Stimulated activated CD4-positive, alpha-beta T cell treated with anti-CD3 and anti-CD28 coated beads, Interleukin-12 subunit alpha, Interleukin-12 subunit beta, amount 100 ng/mL, for 48 hours (primary cell): ENCODE results near the gene SLC8A3.

Source experiments
- DNase-seq, 3 donors: peaks; one replicate each; pipeline ENCODE4 v3.0.0-alpha.2; 2020; ENCODE audit warnings: low read depth in 2 of 3, low spot score in 1 of 3

Gene SLC8A3

DNA sequence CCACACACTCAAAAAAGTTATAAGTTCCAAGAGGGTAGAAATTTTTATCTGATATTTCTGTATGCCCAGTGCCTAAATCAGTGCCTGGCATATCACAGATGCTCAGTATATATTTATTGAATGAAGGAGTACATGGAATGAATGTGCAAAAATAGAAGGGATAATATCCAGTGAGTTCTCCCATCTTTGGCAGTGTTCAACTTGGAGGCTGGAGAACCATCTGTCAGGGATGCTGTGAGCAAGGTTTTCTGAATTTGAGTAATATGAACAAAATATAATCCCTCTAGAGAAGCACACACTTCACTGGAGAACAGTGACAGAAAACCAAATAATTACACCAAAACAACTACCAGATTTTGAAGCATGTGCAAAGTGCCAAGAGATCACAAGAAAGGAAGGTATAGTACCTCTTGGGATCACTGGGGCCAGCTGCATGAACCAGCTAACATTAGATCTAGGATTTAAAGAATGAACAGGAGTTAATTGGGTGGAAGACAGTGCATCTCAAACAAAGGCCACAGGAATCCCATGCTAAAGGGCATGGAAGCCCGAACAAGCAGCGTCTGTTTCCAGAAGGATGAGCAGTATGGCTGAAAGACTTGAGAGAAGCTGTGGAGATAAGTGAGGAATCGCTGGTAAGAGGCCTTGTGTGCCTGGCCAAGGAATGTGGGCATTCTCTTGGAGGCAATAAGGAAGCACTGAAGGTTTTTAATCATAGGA is 11.5 kb downstream of the SLC8A3 start:
- no peak for DNase-seq

DNA sequence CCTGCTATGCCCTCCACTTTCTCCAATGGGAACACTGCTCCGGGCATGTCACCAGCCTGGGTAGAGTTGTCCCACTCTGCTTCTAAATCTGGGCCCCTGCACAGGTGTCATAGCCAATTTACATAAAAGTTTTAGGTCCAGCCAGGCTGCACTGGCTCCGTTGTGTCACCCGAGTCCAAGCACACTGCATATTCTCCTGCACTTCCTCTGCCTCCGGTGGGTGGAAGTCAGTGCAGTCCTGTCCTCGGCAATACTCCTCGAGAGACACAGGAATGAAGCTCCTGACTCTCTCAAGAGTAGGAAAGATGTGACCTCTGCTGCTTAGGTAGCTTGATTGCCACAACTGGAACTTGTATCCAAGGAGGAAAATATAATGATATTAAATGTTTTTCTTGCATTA is 15.2 kb downstream of the SLC8A3 start:
- no peak for DNase-seq

DNA sequence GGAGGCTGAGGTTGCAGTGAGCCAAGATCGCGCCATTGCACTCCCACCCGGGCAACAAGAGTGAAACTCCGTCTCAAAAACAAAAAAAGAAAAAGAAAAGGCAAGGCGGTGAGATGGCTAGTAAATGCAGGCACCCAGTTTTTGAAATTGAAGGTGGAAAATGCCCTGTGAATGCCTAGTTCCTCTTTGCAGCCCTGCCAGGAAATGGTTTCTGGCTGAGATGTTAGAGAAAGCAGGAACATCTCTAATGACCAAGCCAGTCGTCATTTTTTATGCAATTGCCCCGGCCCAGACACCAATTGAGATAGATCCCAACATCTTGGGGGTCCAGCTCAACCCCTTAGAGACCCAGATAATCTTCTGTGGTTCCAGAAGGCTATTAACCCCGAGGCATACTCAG is 17.0 kb downstream of the SLC8A3 start:
- DNase-seq, result no peak

GRCh38 chr14:70170976-70171375 is 17.8 kb downstream of the SLC8A3 start:
- no peak for DNase-seq

DNA sequence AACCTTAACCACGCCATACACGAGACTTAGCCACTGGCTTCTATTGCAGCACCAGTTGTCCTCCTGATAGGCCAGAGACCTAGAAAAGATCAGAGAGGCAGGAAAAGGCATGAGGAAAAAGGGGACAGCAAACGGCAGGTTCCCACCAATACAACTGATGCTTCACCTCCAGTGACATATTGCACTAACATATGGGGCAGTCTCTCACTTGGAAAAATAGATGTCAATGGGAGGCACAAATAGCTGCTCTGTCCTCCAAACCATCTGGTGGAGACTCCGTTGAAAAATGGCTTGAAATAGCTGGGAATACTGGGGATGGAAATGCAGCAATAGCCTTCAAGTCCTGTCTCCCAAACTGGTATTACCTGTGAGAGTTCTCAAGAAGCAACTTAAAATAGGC is 20.3 kb downstream of the SLC8A3 start:
- no peak for DNase-seq

DNA sequence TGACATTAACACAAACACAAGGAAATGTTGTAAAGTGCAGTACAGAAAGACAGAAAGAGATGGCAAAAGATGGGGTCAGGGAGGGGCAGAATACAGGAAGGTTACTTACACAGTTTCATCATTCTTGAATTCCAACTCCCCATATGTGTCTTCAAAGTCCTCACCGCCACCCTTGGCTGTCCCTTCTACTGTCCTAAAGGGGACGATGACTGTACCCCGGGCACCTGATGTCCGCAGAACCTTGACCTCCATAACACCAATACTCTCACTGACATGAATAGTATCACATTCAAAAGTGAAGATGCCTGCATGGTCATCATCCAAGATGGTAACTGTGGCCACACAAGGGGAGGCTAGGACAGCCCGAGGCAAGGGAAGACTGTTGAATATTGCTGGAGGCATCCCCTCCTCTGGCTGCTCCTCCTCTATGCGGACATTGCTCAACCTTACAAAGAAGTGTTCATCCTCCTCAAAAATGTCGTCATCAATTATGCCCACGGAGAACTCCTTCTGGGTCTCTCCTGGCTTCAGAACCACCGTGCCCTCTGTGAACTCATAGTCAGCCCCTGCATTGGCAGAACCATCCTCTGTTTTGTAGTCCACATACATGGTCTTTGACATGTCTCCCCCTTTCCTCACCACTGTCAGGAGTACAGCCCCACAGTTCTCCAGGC is 22.1 kb downstream of the SLC8A3 start:
- DNase-seq, result no peak

GRCh38 chr14:70162358-70162757 is 26.4 kb downstream of the SLC8A3 start:
- DNase-seq, result no peak

DNA sequence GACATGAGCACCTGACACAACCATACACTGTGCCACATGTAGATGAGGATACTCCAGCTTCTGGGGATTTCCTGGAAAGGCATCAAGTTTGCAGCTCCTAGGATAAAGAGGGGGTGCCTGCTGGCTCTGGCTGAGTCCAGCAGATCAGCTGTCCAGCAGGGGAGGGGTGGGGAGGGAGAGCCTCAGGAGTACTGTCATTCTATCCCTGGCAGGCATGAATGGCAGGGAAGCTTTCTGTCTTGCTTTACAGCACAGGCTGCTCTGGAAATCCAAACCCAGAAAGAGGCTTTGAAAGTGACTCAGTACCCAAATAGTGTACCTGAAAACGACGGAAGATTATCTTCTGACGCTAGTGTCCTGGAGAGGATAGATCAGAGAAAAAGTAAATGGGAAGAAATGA is 32.2 kb downstream of the SLC8A3 start:
- DNase-seq, result no peak

DNA sequence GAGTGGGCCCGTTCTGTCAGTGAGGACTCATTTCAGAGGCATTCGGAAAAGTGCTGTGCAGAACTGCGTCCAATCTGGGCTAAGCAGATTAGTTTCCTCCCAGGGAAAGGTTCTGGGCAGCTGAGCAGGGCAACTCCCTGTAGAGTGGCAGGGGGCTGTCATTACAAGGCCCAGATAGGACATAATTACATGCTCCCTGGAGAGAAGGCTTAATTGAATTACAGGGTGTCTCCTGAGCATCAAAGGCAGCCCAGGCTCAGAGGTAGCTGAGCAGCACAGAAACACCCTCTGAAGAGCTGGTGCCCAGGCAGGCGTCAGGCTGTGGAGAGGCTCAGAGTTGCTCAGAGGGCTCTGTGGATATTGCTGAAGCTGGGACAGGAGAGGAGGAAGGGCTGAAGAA is 36.0 kb downstream of the SLC8A3 start:
- DNase-seq, result no peak

GRCh38 chr14:70152081-70152480 is 36.7 kb downstream of the SLC8A3 start:
- DNase-seq, result no peak

DNA sequence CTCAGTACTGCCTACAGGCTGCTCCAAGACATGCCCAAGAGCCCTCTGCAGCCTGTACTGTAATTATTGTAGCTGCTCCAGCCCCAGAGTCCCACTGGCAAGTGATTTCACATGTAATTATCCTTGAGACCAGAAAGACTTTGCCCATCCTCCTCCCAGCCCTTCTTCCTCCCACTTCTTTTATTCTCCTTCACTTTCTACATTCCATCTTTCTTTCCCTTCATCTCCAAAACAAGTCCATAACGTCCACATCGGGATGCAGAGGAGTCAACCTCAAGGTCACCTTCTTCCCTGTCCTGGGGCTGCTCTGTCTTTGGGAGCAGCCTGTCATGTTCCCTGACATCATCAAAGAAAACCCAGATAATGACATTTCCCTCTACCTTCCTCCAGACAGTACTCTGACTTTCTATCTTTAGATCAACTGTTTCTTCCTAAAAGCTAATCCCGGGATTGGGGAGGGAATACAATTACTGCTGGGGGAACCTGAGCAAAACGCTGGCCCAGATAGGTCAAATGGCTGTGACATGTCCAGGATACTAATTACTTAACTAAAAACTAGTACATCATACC is 39.1 kb downstream of the SLC8A3 start:
- DNase-seq, result no peak

DNA sequence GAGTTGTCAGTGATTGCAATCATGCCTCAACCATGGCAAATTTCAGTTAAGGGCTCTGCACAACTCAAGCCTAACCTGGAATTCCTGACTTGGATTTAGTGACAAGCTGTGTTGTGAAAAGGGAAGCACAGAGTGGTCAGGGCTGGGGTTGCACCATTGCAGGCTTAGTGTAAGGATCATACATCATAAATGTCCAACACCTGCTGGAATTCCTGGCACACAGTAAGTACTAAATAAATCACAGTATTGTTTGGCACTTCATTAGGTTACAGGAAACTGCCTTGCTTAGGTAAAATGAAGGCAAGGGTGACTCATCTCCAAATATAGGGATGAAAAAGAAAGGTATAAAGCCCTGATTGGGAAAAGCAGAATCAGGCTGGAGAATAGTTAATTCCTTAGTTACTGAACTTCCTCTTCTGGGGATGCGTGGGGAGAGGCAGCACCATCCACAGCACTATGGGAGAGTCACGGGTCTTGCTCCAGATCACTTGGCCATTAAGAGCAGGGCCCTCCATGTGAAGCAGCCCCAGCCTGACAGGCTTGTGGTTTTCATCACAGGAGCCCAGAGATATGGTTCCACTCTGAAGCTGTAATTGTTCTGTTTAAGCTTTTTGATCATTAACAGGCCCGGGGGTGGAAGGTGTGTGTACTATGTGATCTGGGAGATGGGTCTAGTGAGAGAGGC is 39.7 kb downstream of the SLC8A3 start:
- no peak for DNase-seq

GRCh38 chr14:70148351-70148750 is 40.4 kb downstream of the SLC8A3 start:
- DNase-seq, result no peak

DNA sequence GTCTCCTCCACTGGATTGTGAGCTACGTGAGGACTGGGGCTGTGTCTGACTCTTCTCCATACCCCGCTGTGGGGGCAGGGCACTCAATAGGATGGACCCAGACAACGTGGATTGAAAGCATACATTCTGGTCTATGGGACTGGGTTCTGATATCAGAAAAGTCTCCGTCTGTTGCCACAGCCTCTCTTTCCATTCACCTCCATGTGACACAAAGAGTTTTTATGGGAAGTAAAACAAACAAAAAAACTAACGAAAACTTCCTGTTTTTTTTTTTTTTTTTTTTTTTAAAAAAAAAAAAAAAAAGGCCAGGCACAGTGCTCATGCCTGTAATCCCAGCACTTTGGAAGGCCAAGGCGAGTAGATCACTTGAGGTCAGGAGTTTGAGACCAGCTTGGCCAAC is 44.7 kb downstream of the SLC8A3 start:
- DNase-seq, result no peak

- no peak for DNase-seq
Measured at GRCh38 chr14:70143306-70143705, 45.4 kb downstream of the SLC8A3 start.

- no peak for DNase-seq
Measured at GRCh38 chr14:70140614-70141013, 48.1 kb downstream of the SLC8A3 start.

GRCh38 chr14:70139384-70139783 is 49.4 kb downstream of the SLC8A3 start:
- no peak for DNase-seq

DNA sequence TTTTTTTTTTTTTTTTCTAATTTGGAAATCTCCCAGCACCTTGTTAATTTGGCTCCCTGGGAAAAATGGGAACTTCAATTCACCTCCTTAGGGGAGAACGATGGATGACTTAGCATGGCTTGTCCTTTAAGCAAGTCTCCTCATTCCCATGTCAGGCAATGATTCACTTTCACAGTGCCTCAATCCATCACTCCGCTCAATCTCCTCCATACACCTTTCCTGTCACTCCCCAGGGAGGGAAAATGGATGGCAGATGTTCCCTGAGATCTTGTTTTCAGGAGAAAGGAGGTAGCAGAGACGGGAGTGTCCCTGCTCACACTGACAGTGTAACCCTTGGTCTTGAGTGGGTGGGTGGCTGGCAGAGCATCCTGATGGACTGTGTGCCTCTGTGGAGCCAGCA is 51.0 kb downstream of the SLC8A3 start:
- DNase-seq, result no peak

GRCh38 chr14:70133461-70133860 is 55.3 kb downstream of the SLC8A3 start:
- DNase-seq, result no peak

- no peak for DNase-seq
Measured at GRCh38 chr14:70130482-70130881, 58.3 kb downstream of the SLC8A3 start.

- no peak for DNase-seq
Measured at GRCh38 chr14:70127186-70127585, 61.6 kb downstream of the SLC8A3 start.

DNA sequence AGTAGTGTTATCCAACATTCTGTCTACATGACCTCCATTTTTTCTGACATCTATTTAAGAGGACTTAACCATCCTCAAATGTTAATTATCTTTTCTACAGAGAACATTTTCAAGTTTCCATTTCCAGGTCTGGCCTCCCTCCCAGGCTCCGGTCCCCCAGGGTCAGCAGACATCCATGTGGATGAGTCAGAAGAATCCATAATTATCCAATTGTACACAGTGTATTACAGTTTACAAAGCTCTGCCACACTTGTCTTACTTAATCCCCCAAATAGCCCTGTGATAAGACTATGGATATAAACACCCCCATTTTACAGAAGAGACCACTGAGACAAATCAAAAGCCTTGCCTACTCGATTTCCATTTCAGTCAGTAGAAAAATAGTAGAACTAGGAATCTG is 65.0 kb downstream of the SLC8A3 start:
- no peak for DNase-seq
